Prostate gland (tissue), 2 donors: Measurements from ENCODE around the gene NANP. TPM values are rescaled to one million over a fixed set of nuclear protein-coding genes. Genes with fewer than 3 reads are reported as not detected.

ENCODE experiments used
- DNase-seq: peaks from one replicate; pipeline ENCODE4 v3.0.0-alpha.2; 2019; ENCODE audit warnings: low spot score
- H3K27ac ChIP-seq, 2 donors: fragments of 200-600 bp; sonication (generic); 2 replicates each; pipeline ENCODE4 v1.5.1; 2017 to 2019
- H3K27me3 ChIP-seq: fragments of 200-600 bp; sonication (generic); replicated peaks from 2 replicates; pipeline ENCODE4 v1.5.1; 2019; ENCODE audit not compliant: insufficient read depth
- H3K36me3 ChIP-seq, 2 donors: fragments of 200-600 bp; sonication (generic); 1 replicate in 1 of 2; 2 replicates in 1 of 2; pipeline versions ENCODE4 v1.5.1 to v1.8.1; 2017 to 2019
- H3K4me1 ChIP-seq: fragments of 200-600 bp; sonication (generic); replicated peaks from 2 replicates; pipeline ENCODE4 v1.5.1; 2019
- H3K4me3 ChIP-seq, 2 donors: fragments of 200-600 bp; sonication (generic); 2 replicates each; pipeline ENCODE4 v1.5.1; 2017 to 2019
- H3K9me3 ChIP-seq: fragments of 200-600 bp; sonication (generic); 2 replicates; pipeline ENCODE4 v1.5.1; 2017
- POLR2A ChIP-seq: fragments of 450-650 bp; IDR thresholded peaks from one replicate; pipeline ENCODE4 v1.6.1; 2016; ENCODE audit warnings: antibody characterized with exemption, mild to moderate bottlenecking
- POLR2AphosphoS5 ChIP-seq: sonication (generic); formaldehyde crosslinking; IDR thresholded peaks from one replicate; pipeline ENCODE4 v1.6.1; 2017; ENCODE audit warnings: antibody characterized with exemption
- WGBS: methylation state at CpG from one replicate; pipeline ENCODE4 v1.1.5; 2018; 5-methylcytosine and 5-hydroxymethylcytosine counted together
- intact Hi-C: fragments of 100-400 bp; cut with DNase I; formaldehyde crosslinking; loops from one replicate; pipeline ENCODE4 v1.14.2; 2022
- total RNA-seq, 2 donors: library from RNA; depleted of rRNA; stranded (reverse); fragments of >200 nt; gene quantifications; one replicate each; pipeline ENCODE4 v1.1.0, GENCODE V29; 2016
- TF ChIP-seq, protein P1 (sequence below), 4 experiments: fragments of 200-600 bp in 2 of 4; fragments of 450-650 bp in 2 of 4; sonication (generic) in 2 of 4; IDR thresholded peaks; 1 replicate in 3 of 4; 2 replicates in 1 of 4; pipeline ENCODE4 v1.5.1; 2016 to 2019; ENCODE audit warnings: antibody characterized with exemption in 4 of 4, mild to moderate bottlenecking in 2 of 4, moderate library complexity in 2 of 4

NANP gene
- total RNA-seq, 2 donors from 2014 or later, result 4.0 to 5.3 TPM

DNA sequence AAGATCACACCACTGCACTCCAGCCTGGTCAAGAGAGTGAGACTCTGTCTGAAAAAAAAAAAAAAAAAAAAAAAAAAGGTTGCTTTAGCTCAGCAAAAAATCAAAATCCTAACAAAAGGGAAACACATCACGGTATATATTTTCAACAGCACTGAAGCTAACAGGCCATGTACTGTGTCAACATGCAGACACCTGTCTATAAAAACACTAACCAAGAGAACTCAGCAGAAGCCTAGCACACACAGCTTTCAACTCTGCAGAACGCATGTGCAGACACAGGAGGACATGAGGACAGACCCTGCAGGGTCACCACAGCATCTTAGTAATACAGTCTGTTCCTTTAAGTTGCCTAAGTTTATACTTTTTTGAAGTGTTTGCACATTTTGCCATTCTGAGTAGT, 52.0 kb downstream of the NANP start:
- Histone ChIP-seq H3K27me3 (no peaks in the 10 kb centered on the region), H3K4me3 (no peak overlapping the region), H3K9me3 (no peaks in the 10 kb centered on the region), H3K36me3 (no peaks in the 10 kb centered on the region), H3K4me1 (no peaks in the 10 kb centered on the region), H3K27ac (no peak overlapping the region)
- intact Hi-C loops, result no loop called here
- TF ChIP-seq, protein P1, sequence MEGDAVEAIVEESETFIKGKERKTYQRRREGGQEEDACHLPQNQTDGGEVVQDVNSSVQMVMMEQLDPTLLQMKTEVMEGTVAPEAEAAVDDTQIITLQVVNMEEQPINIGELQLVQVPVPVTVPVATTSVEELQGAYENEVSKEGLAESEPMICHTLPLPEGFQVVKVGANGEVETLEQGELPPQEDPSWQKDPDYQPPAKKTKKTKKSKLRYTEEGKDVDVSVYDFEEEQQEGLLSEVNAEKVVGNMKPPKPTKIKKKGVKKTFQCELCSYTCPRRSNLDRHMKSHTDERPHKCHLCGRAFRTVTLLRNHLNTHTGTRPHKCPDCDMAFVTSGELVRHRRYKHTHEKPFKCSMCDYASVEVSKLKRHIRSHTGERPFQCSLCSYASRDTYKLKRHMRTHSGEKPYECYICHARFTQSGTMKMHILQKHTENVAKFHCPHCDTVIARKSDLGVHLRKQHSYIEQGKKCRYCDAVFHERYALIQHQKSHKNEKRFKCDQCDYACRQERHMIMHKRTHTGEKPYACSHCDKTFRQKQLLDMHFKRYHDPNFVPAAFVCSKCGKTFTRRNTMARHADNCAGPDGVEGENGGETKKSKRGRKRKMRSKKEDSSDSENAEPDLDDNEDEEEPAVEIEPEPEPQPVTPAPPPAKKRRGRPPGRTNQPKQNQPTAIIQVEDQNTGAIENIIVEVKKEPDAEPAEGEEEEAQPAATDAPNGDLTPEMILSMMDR (IDR thresholded peaks at IDR 0.05), result no peak
- TF ChIP-seq POLR2A, result no peak
- TF ChIP-seq POLR2AphosphoS5, result no peak
- 56% methylated on average over 2 of the region's 2 CpGs for WGBS
- DNase-seq, result no peak

DNA sequence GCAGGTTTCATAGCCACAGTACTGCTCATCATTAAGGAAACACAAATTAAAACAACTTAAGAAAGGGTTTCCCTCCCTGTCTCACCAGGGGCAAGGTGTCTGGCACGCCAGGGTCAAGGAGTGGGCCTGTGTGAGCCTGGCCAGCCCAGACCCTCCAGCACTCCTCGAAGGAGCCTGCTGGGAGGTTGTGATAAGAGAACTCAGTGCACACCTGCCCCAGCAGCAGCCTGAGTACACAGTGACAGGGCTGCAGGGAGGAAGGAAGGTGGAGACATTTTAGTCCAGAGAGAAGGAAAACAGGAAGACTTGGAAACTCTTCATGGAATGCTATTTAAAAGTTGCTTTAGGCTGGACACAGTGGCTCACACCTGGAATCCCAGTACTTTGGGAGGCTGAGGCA, 52.6 kb downstream of the NANP start:
- H3K4me1 ChIP-seq, result no peaks in the 10 kb centered on the region
- H3K4me3 ChIP-seq, result no peak overlapping the region
- H3K9me3 ChIP-seq, result no peaks in the 10 kb centered on the region
- no peaks in the 10 kb centered on the region for H3K36me3 ChIP-seq
- intact Hi-C loops, result no loop called here
- no peak for DNase-seq
- H3K27ac ChIP-seq, result peak overlapping the region in 1 of 2 donors; percentile 24
- TF ChIP-seq, protein P1 (IDR thresholded peaks at IDR 0.05), result no peak
- TF ChIP-seq POLR2A (no peak), POLR2AphosphoS5 (no peak)
- 68% methylated on average over 2 of the region's 2 CpGs for WGBS
- no peaks in the 10 kb centered on the region for H3K27me3 ChIP-seq

DNA sequence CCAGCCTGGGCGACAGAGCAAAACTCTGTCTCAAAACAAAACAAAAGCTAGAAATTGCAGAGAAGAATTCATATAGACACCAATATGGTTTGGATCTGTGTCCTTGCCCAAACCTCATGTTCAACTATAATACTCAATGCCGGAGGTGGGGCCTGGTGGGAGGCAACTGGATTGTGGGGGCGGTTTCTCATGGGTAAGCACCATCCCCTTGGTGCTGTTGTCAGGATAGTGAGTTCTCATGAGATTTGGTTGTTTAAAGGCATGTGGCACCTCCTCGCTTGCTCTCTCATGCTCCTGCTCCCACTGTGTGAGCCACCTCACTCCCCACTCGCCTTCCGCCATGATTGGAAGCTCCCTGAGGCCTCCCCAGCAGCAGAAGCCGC, 53.7 kb downstream of the NANP start:
- Histone ChIP-seq H3K36me3 (no peaks in the 10 kb centered on the region), H3K27me3 (no peaks in the 10 kb centered on the region), H3K4me3 (no peak overlapping the region), H3K27ac (no peak overlapping the region), H3K4me1 (no peaks in the 10 kb centered on the region), H3K9me3 (no peaks in the 10 kb centered on the region)
- intact Hi-C loops, result no loop called here
- DNase-seq, result no peak
- no peak for TF ChIP-seq POLR2AphosphoS5
- TF ChIP-seq POLR2A, result no peak
- TF ChIP-seq, protein P1 (IDR thresholded peaks at IDR 0.05), result no peak
- WGBS, result 98% methylated on average over 7 of the region's 7 CpGs

DNA sequence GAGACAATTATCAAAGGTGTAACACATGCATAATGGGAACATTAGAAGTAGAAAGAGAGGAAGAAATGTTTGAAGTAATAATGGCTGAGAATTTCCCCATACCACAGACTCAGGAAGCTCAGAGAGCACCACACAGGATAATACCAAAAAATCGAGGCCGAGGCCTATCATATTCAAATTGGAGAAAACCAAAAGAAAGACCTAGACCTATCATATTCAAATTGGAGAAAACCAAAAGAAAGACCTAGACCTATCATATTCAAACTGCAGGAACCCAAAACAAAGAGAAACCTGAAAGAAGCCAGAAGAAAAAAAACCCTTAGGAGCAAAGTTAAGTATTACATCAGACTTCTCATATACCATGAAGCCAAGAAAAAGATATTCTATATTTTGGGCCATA, 56.5 kb downstream of the NANP start:
- TF ChIP-seq POLR2AphosphoS5 (no peak), POLR2A (no peak)
- TF ChIP-seq, protein P1 (IDR thresholded peaks at IDR 0.05), result no peak
- no peaks in the 10 kb centered on the region for H3K36me3 ChIP-seq
- 95% methylated on average over 2 of the region's 2 CpGs for WGBS
- no peaks in the 10 kb centered on the region for H3K4me1 ChIP-seq
- intact Hi-C loops, result no loop called here
- no peak for DNase-seq
- no peak overlapping the region for H3K4me3 ChIP-seq
- H3K27ac ChIP-seq, result no peak overlapping the region
- H3K9me3 ChIP-seq, result no peaks in the 10 kb centered on the region
- no peaks in the 10 kb centered on the region for H3K27me3 ChIP-seq

DNA sequence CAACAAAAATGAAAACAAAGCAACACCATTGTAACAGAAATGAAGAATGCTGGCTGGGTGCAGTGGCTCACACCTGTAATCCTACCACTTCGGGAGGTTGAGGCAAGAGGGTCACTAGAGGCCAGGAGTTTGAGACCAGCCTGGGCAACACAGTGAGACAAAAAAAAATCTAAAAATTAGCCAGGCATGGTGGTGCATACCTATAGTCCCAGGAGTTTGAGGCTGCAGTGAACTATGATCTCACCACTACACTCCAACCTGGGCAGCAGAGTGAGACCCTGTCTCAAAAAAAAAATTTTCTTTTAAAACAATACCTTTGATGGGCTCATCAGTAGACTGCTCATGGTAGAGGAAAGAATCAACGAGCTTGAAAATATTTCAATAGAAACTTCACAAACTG, 57.0 kb downstream of the NANP start:
- intact Hi-C loops, result no loop called here
- Histone ChIP-seq H3K4me1 (no peaks in the 10 kb centered on the region), H3K36me3 (no peaks in the 10 kb centered on the region), H3K27me3 (no peaks in the 10 kb centered on the region), H3K9me3 (no peaks in the 10 kb centered on the region), H3K4me3 (no peak overlapping the region), H3K27ac (no peak overlapping the region)
- DNase-seq, result no peak
- TF ChIP-seq, protein P1 (IDR thresholded peaks at IDR 0.05), result no peak
- TF ChIP-seq POLR2AphosphoS5 (no peak), POLR2A (no peak)
- WGBS, result 84% methylated on average over 2 of the region's 2 CpGs
